B cell (primary cell): ENCODE results near the gene TRAPPC12. TPM values are rescaled to one million over a fixed set of nuclear protein-coding genes. Genes with fewer than 3 reads are reported as not detected.

ENCODE experiments used
- ATAC-seq: fragments of 200-7000 bp; cut with Tn5 transposase; one replicate; pipeline ENCODE4 v1.10.0; 2021; ENCODE audit warnings: low read depth, mild to moderate bottlenecking, moderate number of reproducible peaks, moderate library complexity
- CTCF ChIA-PET: fragments of 350-600 bp; sonication (Branson Sonifier 250); formaldehyde crosslinking; loops from one replicate; lab custom pipeline; 2021; ENCODE audit warnings: antibody characterized with exemption, inconsistent platforms; lab: Charles Lee
- POLR2A ChIA-PET: fragments of 350-600 bp; sonication (Branson Sonifier 250); formaldehyde crosslinking; loops from one replicate; lab custom pipeline; 2021; ENCODE audit warnings: antibody characterized with exemption; lab: Charles Lee
- DNase-seq: peaks from one replicate; pipeline ENCODE4 v3.0.0; 2013
- H2AFZ ChIP-seq: 2 replicates; pipeline ENCODE4 v1.6.1; 2012; ENCODE audit warnings: mild to moderate bottlenecking, low read depth, low read length; ENCODE audit not compliant: insufficient read depth, poor library complexity, severe bottlenecking
- H3K27ac ChIP-seq, 2 donors: 1 replicate in 1 of 2; 2 replicates in 1 of 2; pipeline ENCODE4 v1.5.1; 2012 to 2013; ENCODE audit warnings: low read length in 2 of 2, mild to moderate bottlenecking in 2 of 2, moderate library complexity in 1 of 2
- H3K27me3 ChIP-seq, 4 experiments: fragments of 200-600 bp in 1 of 4; sonication (generic) in 1 of 4; replicated peaks in 1 of 4; 1 replicate in 2 of 4; 2 replicates in 2 of 4; pipeline versions ENCODE4 v1.6.1 to v1.7.0; 2013 to 2016; ENCODE audit warnings: low read length in 3 of 4, mild to moderate bottlenecking in 2 of 4, mixed read lengths in 1 of 4, moderate library complexity in 1 of 4; ENCODE audit not compliant: insufficient read depth in 4 of 4, control insufficient read depth in 3 of 4; ENCODE audit errors: control extremely low read depth in 1 of 4
- H3K36me3 ChIP-seq, 2 experiments: replicated peaks in 1 of 2; 1 replicate in 1 of 2; 2 replicates in 1 of 2; pipeline versions ENCODE4 v1.6.1 to v1.7.1; 2013; ENCODE audit warnings: low read length in 1 of 2; ENCODE audit not compliant: insufficient read depth in 2 of 2, control insufficient read depth in 1 of 2; ENCODE audit errors: control extremely low read depth in 1 of 2, extremely low read depth in 1 of 2
- H3K4me1 ChIP-seq, 2 donors: fragments of 200-600 bp in 1 of 2; sonication (generic) in 1 of 2; 1 replicate in 1 of 2; 2 replicates in 1 of 2; pipeline versions ENCODE4 v1.5.1 to v1.6.1; 2013 to 2017; ENCODE audit warnings: low read length in 2 of 2; ENCODE audit not compliant: control insufficient read depth in 2 of 2, insufficient read depth in 2 of 2
- H3K4me2 ChIP-seq: replicated peaks from 2 replicates; pipeline ENCODE3; 2012; ENCODE audit warnings: mild to moderate bottlenecking, low read depth, low read length; ENCODE audit not compliant: poor library complexity, severe bottlenecking
- H3K4me3 ChIP-seq, 5 experiments: fragments of 200-600 bp in 1 of 5; sonication (generic) in 1 of 5; 1 replicate in 3 of 5; 2 replicates in 2 of 5; pipeline versions ENCODE4 v1.5.1 to v1.7.0; 2011 to 2016; ENCODE audit warnings: low read length in 4 of 5, mild to moderate bottlenecking in 4 of 5, low read depth in 2 of 5, control low read depth in 1 of 5, moderate library complexity in 1 of 5; ENCODE audit not compliant: insufficient read depth in 1 of 5; ENCODE audit errors: control extremely low read depth in 1 of 5, extremely low read depth in 1 of 5
- H3K79me2 ChIP-seq: fragments of 200-600 bp; sonication (generic); one replicate; pipeline ENCODE4 v1.6.0; 2016; ENCODE audit warnings: low read length; ENCODE audit not compliant: control insufficient read depth, insufficient read depth
- H3K9ac ChIP-seq: fragments of 200-600 bp; sonication (generic); 2 replicates; pipeline ENCODE4 v1.6.1; 2017; ENCODE audit warnings: mild to moderate bottlenecking, low read length, moderate library complexity
- H3K9me3 ChIP-seq, 3 donors: one replicate each; pipeline versions ENCODE4 v1.6.1 to v1.7.1; 2013; ENCODE audit warnings: low read length in 2 of 3; ENCODE audit not compliant: control insufficient read depth in 2 of 3, insufficient read depth in 1 of 3; ENCODE audit errors: control extremely low read depth in 1 of 3
- H4K20me1 ChIP-seq: 2 replicates; pipeline ENCODE4 v1.6.0; 2012; ENCODE audit warnings: mild to moderate bottlenecking, low read length; ENCODE audit not compliant: insufficient read depth, control insufficient read depth, poor library complexity, severe bottlenecking
- H3K27ac Mint-ChIP-seq: one replicate; pipeline ENCODE4 v1.8.0; 2021; ENCODE audit warnings: mixed read lengths
- H3K27me3 Mint-ChIP-seq: one replicate; pipeline ENCODE4 v1.8.0; 2021; ENCODE audit warnings: mixed read lengths
- H3K4me1 Mint-ChIP-seq: one replicate; pipeline ENCODE4 v1.8.0; 2021; ENCODE audit warnings: mixed read lengths
- H3K4me3 Mint-ChIP-seq: one replicate; pipeline ENCODE4 v1.8.0; 2021; ENCODE audit warnings: mixed read lengths
- H3K9me3 Mint-ChIP-seq: one replicate; pipeline ENCODE4 v1.8.0; 2022; ENCODE audit warnings: mixed read lengths; ENCODE audit not compliant: insufficient read depth
- EZH2 ChIP-seq: IDR thresholded peaks from 2 replicates; pipeline ENCODE4 v1.6.1; 2012; ENCODE audit warnings: borderline replicate concordance, low read depth, mild to moderate bottlenecking, moderate library complexity, low read length; ENCODE audit not compliant: insufficient read depth, poor library complexity, severe bottlenecking
- WGBS: methylation state at CpG from one replicate; pipeline ENCODE4 v1.1.5; 2013; ENCODE audit warnings: missing lambda C conversion rate; ENCODE audit not compliant: insufficient coverage; 5-methylcytosine and 5-hydroxymethylcytosine counted together
- intact Hi-C: fragments of 100-400 bp; cut with micrococcal nuclease; formaldehyde crosslinking; loops from one replicate; pipeline ENCODE4 v1.10.0; 2022
- polyA plus RNA-seq: library from polyadenylated mRNA; depleted of rRNA; stranded (reverse); fragments of >200 nt; gene quantifications from 2 replicates; pipeline ENCODE4 v1.2.3, GENCODE V29; 2012
- total RNA-seq, 2 donors: library from RNA; stranded (reverse); fragments of 120-200 nt in 1 of 2; gene quantifications; 1 replicate in 1 of 2; 2 replicates in 1 of 2; pipeline versions ENCODE4 v1.2.3 to v1.2.4, GENCODE V29; 2013 to 2022
- TF ChIP-seq, protein P1 (sequence below): fragments of 200-600 bp; IDR thresholded peaks from one replicate; pipeline ENCODE4 v1.8.0; 2022; ENCODE audit warnings: antibody characterized with exemption, mild to moderate bottlenecking

TRAPPC12 gene
- total and polyA plus RNA-seq, 2 donors (not counting 1 experiment from before 2014, with no cell fraction given): 80.9 to 151 TPM

DNA sequence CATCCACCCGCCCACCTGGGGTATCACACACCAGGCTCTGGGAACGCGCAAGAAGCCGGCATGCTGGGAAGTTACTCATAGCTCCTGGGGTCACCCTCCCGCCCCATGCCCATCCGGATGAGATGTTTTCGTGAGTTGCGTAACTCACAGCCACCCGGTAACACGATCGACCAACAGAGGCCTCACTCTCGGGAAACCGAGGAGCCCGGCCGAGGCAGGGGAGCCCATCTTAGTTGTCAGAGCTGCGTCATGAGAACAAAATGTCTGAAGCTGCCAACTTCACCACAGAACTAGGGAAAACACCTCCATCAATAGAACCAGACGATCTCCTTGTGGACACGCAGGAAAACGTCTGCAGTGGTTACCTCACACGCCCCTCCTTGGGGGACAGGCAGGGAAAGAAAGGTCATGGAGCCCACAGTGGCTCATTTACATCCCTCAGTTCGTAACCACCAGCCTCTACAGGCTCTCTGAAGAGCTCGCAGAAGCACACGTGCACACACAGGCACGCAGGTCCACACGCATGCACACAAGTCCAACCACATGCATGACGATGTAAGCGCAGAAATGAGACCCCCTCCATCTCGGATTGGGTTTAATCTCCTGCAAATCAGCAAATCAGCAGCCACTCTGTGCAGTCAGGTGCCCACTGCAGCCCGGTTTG lies 113.6 kb downstream of the TRAPPC12 start:
- Mint-ChIP-seq H3K27me3 (no peaks in the 10 kb centered on the region), H3K27ac (no peak overlapping the region), H3K4me1 (no peaks in the 10 kb centered on the region), H3K9me3 (no peaks in the 10 kb centered on the region), H3K4me3 (no peak overlapping the region)
- H4K20me1 ChIP-seq: no peaks in the 10 kb centered on the region
- H3K4me2 ChIP-seq: no peak overlapping the region
- DNase-seq: no peak
- peaks cover 0 to 2% (median 0%) of the 10 kb centered on the region in 3 donors for H3K9me3 ChIP-seq
- no peaks in the 10 kb centered on the region for H3K27me3 ChIP-seq
- TF ChIP-seq EZH2: no peak
- TF ChIP-seq, protein P1, sequence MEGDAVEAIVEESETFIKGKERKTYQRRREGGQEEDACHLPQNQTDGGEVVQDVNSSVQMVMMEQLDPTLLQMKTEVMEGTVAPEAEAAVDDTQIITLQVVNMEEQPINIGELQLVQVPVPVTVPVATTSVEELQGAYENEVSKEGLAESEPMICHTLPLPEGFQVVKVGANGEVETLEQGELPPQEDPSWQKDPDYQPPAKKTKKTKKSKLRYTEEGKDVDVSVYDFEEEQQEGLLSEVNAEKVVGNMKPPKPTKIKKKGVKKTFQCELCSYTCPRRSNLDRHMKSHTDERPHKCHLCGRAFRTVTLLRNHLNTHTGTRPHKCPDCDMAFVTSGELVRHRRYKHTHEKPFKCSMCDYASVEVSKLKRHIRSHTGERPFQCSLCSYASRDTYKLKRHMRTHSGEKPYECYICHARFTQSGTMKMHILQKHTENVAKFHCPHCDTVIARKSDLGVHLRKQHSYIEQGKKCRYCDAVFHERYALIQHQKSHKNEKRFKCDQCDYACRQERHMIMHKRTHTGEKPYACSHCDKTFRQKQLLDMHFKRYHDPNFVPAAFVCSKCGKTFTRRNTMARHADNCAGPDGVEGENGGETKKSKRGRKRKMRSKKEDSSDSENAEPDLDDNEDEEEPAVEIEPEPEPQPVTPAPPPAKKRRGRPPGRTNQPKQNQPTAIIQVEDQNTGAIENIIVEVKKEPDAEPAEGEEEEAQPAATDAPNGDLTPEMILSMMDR: no peak
- H3K79me2 ChIP-seq: no peaks in the 10 kb centered on the region
- no peak for ATAC-seq
- intact Hi-C loops: no loop called here
- H3K36me3 ChIP-seq: peaks cover 0 to 16% of the 10 kb centered on the region in 2 experiments
- no peak overlapping the region for H3K4me3 ChIP-seq
- 95% methylated on average over 28 of the region's 29 CpGs for WGBS
- no peak overlapping the region for H3K9ac ChIP-seq
- CTCF ChIA-PET: no interaction called here
- no peak overlapping the region for H3K27ac ChIP-seq
- no peaks in the 10 kb centered on the region for H3K4me1 ChIP-seq
- POLR2A ChIA-PET: no interaction called here
- no peak overlapping the region for H2AFZ ChIP-seq

DNA sequence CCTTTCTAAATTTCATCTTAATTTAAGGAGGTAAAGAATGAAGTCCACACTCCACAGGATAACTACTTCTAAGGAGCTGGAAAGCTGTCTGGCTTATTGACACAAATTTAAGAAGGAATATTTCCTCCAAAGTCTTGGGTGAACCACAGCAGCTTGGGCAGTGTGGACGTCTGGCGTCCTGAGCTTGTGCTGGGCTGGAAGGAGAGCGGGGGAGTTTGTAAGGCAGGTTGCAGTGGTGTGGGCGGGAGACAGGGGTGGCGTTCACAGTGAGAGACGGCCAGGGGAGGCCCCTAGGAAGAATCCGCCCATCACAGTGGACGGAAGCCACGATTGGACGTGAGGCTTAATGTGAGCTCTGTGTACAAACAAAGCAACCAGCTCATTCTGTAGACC lies 114.1 kb downstream of the TRAPPC12 start:
- CTCF ChIA-PET: interaction anchor here (0.9 kb wide), 1 partner anchor 31 kb away, joined by 3 read pairs; no protein-coding TSS in a partner anchor
- 68% methylated on average over 6 of the region's 10 CpGs for WGBS

More for the DNA sequence above, 114.1 kb downstream of the TRAPPC12 start:
- H3K4me1 ChIP-seq: no peaks in the 10 kb centered on the region
- Mint-ChIP-seq H3K27ac (no peak overlapping the region), H3K4me3 (no peak overlapping the region), H3K9me3 (no peaks in the 10 kb centered on the region), H3K27me3 (no peaks in the 10 kb centered on the region), H3K4me1 (no peaks in the 10 kb centered on the region)
- H3K9me3 ChIP-seq: no peaks in the 10 kb centered on the region
- H3K79me2 ChIP-seq: no peaks in the 10 kb centered on the region
- TF ChIP-seq, protein P1: no peak
- TF ChIP-seq EZH2: no peak
- no peak for DNase-seq
- ATAC-seq: no peak
- H3K36me3 ChIP-seq: peaks cover 0 to 21% of the 10 kb centered on the region in 2 experiments
- H3K27ac ChIP-seq: no peak overlapping the region
- H4K20me1 ChIP-seq: no peaks in the 10 kb centered on the region
- POLR2A ChIA-PET: no interaction called here
- H2AFZ ChIP-seq: no peak overlapping the region
- no peaks in the 10 kb centered on the region for H3K27me3 ChIP-seq
- no peak overlapping the region for H3K4me2 ChIP-seq
- no peak overlapping the region for H3K4me3 ChIP-seq
- intact Hi-C loops: no loop called here
- H3K9ac ChIP-seq: no peak overlapping the region
